AG04449 (cell line): ENCODE measurements around the gene ATG7.

Source experiments
- CTCF ChIA-PET: fragments of 350-600 bp; formaldehyde crosslinking; extraction: SDS; loops from one replicate; lab custom pipeline; 2021; ENCODE audit warnings: antibody characterized with exemption; lab: Yijun Ruan, JAX
- POLR2A ChIA-PET: fragments of 400-600, 350-600 bp; formaldehyde crosslinking; extraction: SDS; loops from one replicate; lab custom pipeline; 2020; ENCODE audit warnings: antibody characterized with exemption, inconsistent platforms; lab: Yijun Ruan, JAX
- DNase-seq: peaks from one replicate; pipeline ENCODE4 v3.0.0-alpha.2; 2010; ENCODE audit warnings: low read depth, low spot score
- H3K4me3 ChIP-seq: 2 replicates; pipeline ENCODE4 v1.5.1; 2011; ENCODE audit warnings: low read depth, mild to moderate bottlenecking, control low read depth, low read length
- TF ChIP-seq, protein P1 (sequence below): IDR thresholded peaks from one replicate; pipeline ENCODE4 v1.5.1; 2011; ENCODE audit warnings: mild to moderate bottlenecking, moderate library complexity, low read length, control low read depth, inconsistent platforms; ENCODE audit not compliant: insufficient read depth; ENCODE audit errors: missing control alignments

The ATG7 gene

DNA sequence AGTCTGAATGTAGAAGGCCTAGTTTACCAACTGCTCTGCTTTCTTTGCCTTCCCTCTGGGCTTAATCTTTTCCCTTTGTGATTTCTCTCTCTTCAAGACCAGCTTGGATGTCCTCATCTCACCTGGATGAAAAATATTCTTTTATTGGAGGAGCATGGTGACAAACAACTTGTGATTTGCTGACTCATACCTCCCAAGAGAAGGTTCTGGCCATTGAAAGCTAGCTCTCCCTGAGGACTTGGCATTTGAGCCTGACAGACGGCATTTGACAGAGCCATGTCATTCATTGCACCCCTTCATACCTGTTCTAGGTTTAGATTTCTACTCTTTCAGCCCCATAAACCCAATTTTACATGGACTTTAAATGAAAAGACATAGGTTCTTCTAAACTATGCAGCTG lies 33.3 kb downstream of the ATG7 start:
- CTCF ChIA-PET, result interaction anchor here (0.6 to 1.4 kb wide), 4 partner anchors 25 to 530 kb away, joined by 3 to 9 read pairs (median 4); no protein-coding TSS in a partner anchor

DNA sequence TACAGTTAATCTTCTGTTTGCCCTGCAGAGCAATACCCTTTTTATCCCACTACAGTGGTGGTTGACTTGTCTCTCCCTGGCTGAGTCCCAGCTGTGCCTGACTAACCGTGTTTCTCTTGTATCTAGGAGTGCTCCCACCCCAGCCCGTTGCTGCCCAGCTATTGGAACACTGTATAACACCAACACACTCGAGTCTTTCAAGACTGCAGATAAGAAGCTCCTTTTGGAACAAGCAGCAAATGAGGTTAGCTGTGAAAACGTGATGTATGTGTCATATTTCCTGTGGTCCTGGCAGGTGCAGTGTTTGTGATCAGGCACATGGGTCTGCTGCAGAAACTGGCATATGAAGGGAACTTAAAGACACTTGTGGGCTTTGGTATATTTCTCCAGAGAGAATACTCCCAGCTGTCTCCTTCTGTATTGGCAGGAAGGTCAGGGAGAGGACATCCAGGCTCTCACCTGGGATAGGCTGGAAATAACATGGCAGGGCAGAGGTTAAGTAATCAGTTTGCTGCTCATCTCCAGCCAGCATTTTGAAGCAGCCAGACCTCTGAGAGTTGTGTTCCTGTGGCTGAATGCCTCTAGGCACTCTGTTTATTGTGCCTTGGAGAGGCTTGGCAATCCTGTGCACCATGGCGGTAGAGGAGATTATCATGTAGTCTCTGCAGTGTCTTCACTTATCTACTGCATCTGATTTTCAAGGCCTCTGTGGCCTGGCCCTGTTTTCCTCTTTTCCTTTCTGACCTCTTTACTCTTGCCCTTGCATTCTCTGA lies 34.8 kb downstream of the ATG7 start:
- POLR2A ChIA-PET, result interaction anchor here (0.6 kb wide), 1 partner anchor 188 kb away, joined by 3 read pairs; no protein-coding TSS in a partner anchor
- TF ChIP-seq, protein P1, sequence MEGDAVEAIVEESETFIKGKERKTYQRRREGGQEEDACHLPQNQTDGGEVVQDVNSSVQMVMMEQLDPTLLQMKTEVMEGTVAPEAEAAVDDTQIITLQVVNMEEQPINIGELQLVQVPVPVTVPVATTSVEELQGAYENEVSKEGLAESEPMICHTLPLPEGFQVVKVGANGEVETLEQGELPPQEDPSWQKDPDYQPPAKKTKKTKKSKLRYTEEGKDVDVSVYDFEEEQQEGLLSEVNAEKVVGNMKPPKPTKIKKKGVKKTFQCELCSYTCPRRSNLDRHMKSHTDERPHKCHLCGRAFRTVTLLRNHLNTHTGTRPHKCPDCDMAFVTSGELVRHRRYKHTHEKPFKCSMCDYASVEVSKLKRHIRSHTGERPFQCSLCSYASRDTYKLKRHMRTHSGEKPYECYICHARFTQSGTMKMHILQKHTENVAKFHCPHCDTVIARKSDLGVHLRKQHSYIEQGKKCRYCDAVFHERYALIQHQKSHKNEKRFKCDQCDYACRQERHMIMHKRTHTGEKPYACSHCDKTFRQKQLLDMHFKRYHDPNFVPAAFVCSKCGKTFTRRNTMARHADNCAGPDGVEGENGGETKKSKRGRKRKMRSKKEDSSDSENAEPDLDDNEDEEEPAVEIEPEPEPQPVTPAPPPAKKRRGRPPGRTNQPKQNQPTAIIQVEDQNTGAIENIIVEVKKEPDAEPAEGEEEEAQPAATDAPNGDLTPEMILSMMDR, result no peak
- CTCF ChIA-PET, result interaction anchor here (1.3 kb wide), 1 partner anchor 247 kb away, joined by 5 read pairs; no protein-coding TSS in a partner anchor
- no peak for DNase-seq
- H3K4me3 ChIP-seq, result no peak overlapping the region

More for the DNA sequence above, 33.3 kb downstream of the ATG7 start:
- no peak for DNase-seq
- H3K4me3 ChIP-seq, result no peak overlapping the region
- POLR2A ChIA-PET, result no interaction called here
- TF ChIP-seq, protein P1, result no peak

DNA sequence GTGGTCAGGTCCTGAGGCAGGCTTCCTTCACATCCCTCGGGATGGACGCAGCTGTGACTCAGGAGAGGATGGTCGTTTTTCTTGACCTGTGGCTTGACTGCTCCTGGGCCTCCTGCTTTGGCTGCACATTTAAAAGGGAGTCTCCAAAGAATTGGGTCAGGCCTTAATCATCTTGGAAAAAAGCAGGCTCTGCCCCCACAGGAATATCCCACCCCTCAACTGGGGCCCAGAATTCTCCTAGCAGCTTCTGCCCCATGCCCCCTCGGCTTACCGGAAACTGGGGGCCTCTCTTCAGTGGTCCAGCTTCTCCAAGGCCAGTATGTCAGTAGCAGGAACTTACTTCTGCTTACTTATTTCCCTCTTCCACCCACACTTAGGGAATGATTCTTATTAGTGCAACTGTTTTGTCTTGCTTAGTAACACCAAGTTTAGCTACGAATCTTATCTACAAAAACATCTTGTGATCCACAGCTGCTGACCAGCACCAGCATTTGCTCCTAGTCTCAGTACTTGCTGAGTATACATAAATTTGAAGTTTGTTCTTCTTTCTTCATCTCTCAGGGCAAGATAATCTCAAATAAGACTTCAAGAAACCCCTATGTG lies 35.7 kb downstream of the ATG7 start:
- DNase-seq, result no peak
- no peak overlapping the region for H3K4me3 ChIP-seq
- ChIA-PET POLR2A (no interaction called here), CTCF (no interaction called here)
- TF ChIP-seq, protein P1, result no peak

DNA sequence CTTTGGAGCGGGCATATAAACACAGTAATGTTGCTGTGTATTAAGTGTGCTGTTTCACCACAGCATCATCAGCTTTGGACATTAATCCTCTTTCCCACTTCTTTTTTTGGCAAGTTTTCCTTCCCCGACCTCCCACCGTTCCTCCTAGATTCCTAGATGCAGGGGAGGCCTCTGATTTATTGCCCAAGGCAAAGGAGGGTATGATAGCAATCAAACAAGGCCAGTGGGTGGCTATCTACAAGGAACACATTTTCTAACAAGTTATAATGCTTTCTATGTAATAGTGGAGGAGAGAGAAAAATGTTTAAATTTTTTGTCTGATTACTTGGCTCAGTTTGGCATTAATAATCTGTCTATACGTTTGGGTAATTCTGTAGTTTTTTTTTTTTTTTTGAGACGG lies 38.1 kb downstream of the ATG7 start:
- H3K4me3 ChIP-seq, result no peak overlapping the region
- ChIA-PET CTCF (interaction anchor here (1.3 kb wide), 1 partner anchor 25 kb away, joined by 3 read pairs; no protein-coding TSS in a partner anchor), POLR2A (no interaction called here)
- DNase-seq, result no peak
- TF ChIP-seq, protein P1, result no peak

DNA sequence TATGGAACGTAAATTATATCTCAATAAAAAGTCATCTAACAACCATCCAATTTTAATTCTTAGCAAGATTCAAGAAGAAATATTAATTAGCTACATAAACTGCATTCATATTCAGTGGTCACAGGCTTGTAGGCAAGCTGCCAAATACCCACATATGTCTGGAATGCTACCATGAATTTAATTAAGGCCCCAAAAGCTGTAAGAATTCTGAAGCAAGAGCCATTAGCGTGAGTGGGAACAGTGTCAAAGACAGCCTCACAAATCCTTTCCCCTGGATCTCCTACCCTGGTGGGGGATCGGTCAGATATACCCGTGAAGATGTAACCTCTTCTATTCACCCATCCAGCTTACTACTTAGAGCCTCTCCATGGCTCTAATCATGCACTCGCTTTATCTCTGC lies 40.0 kb downstream of the ATG7 start:
- TF ChIP-seq, protein P1, result no peak
- POLR2A ChIA-PET, result interaction anchor here (0.8 kb wide), 1 partner anchor 33 kb away, joined by 3 read pairs; no protein-coding TSS in a partner anchor
- DNase-seq, result no peak
- H3K4me3 ChIP-seq, result no peak overlapping the region
- CTCF ChIA-PET, result interaction anchor here (0.8 to 2.6 kb wide), 9 partner anchors 10 to 252 kb away, joined by 3 to 14 read pairs (median 4); no protein-coding TSS in a partner anchor

DNA sequence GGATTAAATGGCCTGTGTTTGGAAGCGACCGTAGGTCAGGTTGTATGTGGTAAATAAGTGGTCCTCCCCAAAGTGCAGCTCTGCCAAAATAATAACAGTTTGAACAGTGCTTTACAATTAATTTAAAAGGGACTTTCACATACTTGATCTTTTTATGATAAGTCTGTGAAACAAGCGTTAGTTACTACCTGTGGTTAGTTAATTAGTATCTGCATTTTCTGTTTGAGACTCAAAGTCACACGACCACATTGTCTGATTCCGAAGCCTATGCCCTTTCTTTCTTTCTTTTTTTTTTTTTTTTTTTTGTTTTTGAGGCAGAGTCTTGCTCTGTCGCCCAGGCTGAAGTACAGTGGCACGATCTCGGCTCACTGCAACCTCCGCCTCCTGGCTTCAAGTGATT lies 45.1 kb downstream of the ATG7 start:
- ChIA-PET POLR2A (no interaction called here), CTCF (interaction anchor here (0.6 to 4.0 kb wide), 2 partner anchors 18 to 257 kb away, joined by 4 to 20 read pairs; no protein-coding TSS in a partner anchor)
- TF ChIP-seq, protein P1, result no peak
- no peak overlapping the region for H3K4me3 ChIP-seq
- DNase-seq, result no peak
